Measurements from ENCODE around the gene AOX1.

DNA sequence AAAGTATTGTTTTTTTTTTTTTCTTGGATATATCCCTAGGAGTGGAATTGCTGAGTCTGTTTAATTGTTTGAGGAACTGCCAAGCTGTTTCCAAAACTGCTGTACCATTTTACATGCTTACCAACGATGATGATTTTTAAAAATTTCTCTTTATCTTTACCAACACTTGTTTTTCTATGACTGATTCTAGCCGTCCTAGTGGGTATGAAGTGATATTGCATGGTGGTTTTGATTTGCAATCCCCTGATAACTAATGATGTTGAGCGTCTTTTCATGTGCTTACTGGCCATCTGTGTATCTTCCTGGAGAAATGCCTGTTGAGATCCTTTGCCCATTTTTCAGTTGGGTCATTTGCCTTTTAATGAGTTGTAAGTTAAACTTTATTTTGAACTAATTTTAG is 8.8 kb upstream of the AOX1 start:
- TF ChIP-seq, protein P1, sequence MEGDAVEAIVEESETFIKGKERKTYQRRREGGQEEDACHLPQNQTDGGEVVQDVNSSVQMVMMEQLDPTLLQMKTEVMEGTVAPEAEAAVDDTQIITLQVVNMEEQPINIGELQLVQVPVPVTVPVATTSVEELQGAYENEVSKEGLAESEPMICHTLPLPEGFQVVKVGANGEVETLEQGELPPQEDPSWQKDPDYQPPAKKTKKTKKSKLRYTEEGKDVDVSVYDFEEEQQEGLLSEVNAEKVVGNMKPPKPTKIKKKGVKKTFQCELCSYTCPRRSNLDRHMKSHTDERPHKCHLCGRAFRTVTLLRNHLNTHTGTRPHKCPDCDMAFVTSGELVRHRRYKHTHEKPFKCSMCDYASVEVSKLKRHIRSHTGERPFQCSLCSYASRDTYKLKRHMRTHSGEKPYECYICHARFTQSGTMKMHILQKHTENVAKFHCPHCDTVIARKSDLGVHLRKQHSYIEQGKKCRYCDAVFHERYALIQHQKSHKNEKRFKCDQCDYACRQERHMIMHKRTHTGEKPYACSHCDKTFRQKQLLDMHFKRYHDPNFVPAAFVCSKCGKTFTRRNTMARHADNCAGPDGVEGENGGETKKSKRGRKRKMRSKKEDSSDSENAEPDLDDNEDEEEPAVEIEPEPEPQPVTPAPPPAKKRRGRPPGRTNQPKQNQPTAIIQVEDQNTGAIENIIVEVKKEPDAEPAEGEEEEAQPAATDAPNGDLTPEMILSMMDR (IDR thresholded peaks at IDR 0.05; ENCODE audit: low read depth, low read length, poor library complexity, severe bottlenecking), result no peak
- TF ChIP-seq EZH2phosphoT487 (IDR thresholded peaks at IDR 0.05; ENCODE audit: borderline replicate concordance, low read length), result no peak
